GM19035 (cell line): ENCODE results near the gene RAC2.

ENCODE experiments used
- ATAC-seq: cut with Tn5 transposase; IDR thresholded peaks from one replicate; pipeline ENCODE4 v1.9.1; 2021; ENCODE audit not compliant: unreplicated experiment

The RAC2 gene

GRCh38 chr22:37244114-37244921, at the start of gene RAC2:
TSS of gene RAC2 (minus strand) at chr22:37244269. CDS start at chr22:37244148, 121 bp downstream.
- peak; percentile 53 for ATAC-seq

GRCh38 chr22:37293172-37293571, 49.1 kb upstream of the RAC2 start:
- no peak for ATAC-seq

GRCh38 chr22:37292641-37293040, 48.6 kb upstream of the RAC2 start:
- ATAC-seq: no peak

DNA sequence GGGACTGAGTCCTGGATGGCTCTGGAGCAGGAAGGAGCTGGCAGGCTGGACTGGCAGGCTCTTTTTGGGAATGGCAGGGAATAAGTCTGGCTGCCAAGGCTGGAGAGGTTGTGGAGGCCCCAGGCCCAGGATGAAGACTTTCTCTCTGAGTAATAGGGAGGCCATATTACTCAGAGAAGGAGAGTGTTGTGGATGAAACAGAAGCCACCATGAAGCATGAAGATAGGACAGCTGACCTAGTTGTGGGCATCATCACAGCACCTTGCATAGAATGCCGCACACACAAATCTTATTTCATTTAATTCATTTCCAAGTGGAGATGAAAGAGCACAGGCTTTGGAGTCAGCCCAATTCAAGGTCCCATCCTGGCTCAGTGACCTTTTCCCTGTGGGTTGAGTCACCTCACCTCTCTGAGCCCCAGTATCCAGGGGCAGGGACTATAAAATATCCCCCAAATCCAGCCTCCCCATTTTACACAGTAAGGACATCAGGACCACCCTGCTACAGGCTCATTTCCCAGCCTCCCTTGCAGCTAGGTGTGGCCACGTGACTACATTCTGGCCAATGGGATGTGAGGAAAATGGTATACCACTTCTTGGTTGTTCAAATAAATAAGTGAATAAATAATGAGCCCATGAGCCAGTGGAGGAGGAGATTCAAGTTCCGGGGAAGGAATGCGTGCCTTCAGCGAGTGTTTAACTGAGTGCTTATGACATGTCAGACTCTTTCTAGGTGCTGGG, 47.7 kb upstream of the RAC2 start:
- no peak for ATAC-seq

- ATAC-seq: no peak
Observed at GRCh38 chr22:37290737-37291136, 46.7 kb upstream of the RAC2 start.

GRCh38 chr22:37289156-37289735, 45.2 kb upstream of the RAC2 start:
- ATAC-seq: no peak

GRCh38 chr22:37288521-37288920, 44.5 kb upstream of the RAC2 start:
- no peak for ATAC-seq

DNA sequence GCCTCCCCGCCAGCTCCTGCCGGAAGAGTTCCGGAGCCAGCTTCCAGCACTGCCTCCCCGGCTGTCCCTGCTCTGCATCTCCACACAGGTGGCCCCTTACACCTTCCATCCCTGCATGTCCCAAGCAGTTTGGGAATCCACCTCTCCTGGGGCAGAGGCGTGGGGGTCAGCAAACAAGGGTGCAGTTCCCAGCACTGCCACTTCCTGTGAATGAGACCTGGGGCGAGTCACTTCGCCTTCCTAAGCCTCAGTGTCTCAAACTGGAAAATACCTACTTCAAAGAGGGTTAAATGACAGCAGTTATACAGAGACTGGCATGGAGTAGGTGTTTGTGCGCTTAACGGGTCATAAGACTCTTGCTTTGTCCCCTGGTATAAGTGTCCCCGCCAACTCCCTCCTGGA, 43.5 kb upstream of the RAC2 start:
- no peak for ATAC-seq

- ATAC-seq: no peak
Observed at GRCh38 chr22:37285937-37286336, 41.9 kb upstream of the RAC2 start.

DNA sequence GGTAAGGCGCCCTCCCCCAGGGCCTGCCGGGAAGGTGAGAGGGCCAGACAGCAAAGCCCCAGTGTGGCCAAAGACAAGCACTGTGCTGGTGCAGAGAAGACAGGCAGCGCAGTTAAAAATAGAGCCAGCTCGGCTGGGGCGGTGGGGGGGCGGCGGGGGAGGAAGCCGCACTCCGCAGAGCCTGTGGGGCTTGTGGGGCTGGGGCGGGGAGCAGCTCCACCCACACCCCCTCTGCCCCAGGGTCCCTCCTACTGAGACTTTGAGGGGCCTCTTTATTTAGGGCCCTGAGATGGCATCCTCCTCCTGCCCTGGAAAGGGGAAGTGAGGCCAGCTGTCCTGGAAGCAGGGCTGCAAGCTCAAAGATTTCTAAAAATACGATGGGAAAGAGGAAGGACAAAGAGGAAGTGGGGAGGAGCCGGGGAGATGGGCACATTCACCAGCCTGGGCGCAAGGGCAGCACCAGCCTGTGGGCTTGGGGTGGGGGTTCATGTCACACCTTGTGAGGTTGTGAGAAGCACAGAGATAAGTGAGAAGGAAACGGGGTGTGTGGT, 40.8 kb upstream of the RAC2 start:
- ATAC-seq: no peak

DNA sequence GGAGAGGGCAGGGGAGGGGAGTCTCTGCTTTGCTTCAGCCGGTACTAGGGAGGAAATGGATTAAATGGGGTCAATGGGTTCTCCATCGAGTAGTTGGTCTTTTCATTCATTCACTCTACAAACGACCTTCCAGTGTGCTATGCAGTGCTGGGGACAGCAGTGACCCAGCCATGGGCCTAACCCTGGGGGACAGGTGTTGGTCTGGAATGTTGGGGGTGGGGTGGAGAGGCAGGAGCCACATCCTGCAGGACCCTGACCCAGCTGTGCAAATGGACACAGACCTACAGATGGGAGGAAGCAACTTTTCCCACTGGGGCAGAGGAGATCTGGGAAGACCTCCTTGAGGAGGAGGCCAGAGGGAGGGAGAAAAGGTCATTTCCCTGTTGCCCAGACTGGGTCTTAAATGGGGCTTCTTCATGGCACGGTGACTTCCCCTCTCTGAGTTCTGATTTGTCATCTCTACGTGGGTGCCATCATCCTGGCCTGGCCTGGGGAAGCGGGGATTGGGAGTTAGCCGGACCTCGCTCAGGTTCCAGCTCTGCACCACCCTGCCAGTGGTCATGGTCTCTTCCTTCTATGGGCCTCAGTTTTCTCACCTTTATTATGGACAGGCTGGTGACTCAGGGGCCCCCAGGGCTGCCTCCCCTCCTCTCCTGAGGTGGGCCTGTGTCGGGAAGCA, 40.2 kb upstream of the RAC2 start:
- ATAC-seq: no peak

DNA sequence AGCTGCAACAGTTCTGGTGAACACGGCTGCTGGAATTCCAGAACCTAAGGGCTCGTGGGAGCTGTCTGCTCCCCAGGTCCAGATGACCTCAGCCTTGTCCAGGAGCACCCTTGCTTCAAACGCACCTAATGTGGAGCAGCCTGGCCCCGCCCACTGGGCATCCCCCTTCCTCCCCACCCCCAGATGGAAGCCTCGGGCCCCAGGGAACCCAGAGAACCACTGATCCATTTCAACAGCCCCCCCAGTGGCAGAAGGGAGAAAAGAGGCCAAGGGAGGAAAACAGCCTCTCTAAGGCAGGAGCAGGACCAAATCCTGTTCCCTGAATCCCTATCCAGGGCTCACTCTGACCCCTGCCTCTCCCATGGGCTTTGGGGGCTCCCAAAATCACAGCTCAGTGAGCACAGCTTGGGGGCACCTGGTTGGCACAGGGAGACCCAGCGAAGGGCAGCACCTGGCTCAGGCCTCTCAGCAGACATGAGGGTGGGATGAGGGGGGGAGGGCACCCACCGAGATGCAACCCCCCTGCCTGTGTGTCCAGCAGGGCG, 39.4 kb upstream of the RAC2 start:
- ATAC-seq: no peak

GRCh38 chr22:37282385-37282677, 38.3 kb upstream of the RAC2 start, which contains the start of gene CYTH4:
TSS of gene CYTH4 (plus strand) at chr22:37282508. CDS start at chr22:37282570, 62 bp downstream.
- peak; percentile 51 for ATAC-seq

- no peak for ATAC-seq
Observed at GRCh38 chr22:37281646-37282384, 37.7 kb upstream of the RAC2 start.

DNA sequence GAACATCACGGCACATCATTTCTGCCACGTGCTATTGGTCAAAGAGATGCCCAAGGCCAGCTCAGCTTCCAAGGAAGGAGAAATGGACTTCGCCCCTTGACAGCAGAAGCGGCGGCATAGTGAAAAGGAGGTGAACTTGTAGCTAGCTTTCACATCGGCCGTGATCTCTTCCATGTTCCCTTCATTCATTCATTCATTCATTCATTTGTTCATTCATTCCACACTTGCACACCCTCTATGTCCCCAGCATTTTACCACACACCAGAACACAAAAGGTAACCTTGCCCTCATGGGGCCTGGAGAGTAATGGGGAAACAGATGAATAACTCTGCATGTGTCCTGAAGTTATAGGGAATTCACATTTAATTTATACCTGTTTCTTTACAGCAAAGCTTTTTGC, 37.1 kb upstream of the RAC2 start:
- ATAC-seq: no peak

DNA sequence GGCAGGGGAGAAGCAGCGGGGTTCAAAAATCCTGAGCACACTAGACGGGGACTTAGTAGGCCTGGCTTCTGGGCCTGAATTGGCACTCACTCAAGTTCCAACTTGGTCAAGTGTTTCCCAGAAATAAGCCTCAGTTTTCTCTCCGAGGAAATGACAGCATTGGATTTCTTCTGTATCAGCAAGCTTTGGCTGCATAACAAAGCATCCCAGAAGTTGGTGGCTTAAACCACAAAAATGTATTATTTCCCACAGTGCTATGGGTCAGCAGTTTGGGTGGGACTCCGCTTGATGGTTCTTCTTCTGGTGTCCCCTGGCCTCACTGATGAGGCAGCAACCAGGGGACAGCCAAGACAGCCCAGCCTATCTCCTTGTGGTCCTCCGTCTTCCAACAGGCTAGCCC, 36.6 kb upstream of the RAC2 start:
- ATAC-seq: no peak

DNA sequence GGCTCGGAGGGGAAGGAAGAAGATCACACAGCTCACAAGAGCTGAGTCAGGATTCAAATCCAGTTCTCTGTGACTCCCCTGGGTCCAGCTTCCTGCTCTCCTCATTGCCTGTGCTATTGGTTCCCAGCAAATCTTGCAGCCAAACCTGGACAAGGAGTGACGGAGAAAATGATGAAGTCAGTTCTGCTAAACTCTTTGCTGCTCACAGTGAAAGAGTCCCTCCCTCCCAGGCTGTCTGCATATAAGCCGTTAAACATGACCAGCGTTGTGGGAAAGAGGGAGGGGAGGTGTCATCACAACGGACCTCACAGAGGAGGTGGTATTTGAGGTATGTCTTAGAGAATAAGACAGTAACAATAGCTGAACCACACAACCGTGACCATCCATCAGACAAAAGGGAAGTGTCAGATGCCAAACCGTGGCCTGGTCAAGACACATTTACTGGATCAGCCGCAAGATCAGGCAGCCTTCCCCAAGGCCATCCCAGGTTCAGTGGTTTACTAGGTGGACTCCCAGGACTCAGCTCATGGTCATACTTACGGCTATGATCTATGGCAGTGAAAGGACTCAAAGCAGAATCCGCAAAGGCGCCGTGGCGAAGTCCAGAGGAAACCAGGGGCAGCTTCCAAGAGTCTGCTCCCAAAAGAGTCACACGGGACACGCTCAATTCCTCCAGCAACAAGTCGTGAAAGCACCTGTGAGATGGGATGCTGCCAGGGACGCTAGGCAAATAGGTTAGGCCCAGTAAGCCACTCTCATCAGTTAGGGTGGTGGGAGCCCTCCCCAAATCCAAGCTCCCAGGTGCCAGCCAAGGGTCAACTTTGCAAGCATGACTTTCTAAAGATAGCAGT, 35.5 kb upstream of the RAC2 start:
- no peak for ATAC-seq

GRCh38 chr22:37278261-37278660, 34.2 kb upstream of the RAC2 start:
- no peak for ATAC-seq

DNA sequence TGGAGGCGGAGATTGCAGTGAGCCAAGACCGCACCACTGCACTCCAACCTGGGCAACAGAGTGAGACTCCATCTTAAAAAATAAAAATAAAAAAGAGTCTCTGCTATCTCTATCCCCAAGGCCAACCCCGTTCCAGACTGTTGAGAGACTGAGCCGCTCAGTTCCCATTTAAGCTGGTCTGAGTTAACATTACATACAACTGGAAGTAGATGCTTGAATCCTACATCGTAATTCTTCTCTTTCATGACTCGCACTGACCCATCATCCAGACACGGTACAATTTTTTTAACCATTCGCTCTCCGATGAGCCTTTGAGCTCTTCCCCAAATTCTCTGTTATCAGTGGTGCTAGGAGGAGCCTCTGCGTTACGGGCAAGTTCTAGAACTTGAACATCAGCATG, 33.3 kb upstream of the RAC2 start:
- no peak for ATAC-seq
